Neural cell (in vitro differentiated cells): ENCODE results near the gene C1QTNF7. TPM values are rescaled to one million over a fixed set of nuclear protein-coding genes. Genes with fewer than 3 reads are reported as not detected.

Source experiments
- H2AFZ ChIP-seq: fragments of 200-600, 300-800 bp; sonication (generic), shearing (Covaris generic); 2 replicates; pipeline ENCODE4 v1.6.0; 2014; ENCODE audit warnings: low read depth, mild to moderate bottlenecking, antibody characterized with exemption, low read length, moderate library complexity
- H3F3A ChIP-seq: fragments of 200-600 bp; shearing (Covaris generic); 2 replicates; pipeline ENCODE4 v1.6.1; 2016; ENCODE audit warnings: mild to moderate bottlenecking, moderate library complexity, mixed read lengths, antibody characterized with exemption, low read length; ENCODE audit not compliant: insufficient read depth, poor library complexity, severe bottlenecking
- H3K27ac ChIP-seq: fragments of 200-600, 300-800 bp; sonication (generic), shearing (Covaris generic); 2 replicates; pipeline ENCODE4 v1.5.1; 2014; ENCODE audit warnings: mild to moderate bottlenecking, low read length, moderate library complexity
- H3K27me3 ChIP-seq: fragments of 300-800, 200-600 bp; sonication (generic), shearing (Covaris generic); 2 replicates; pipeline ENCODE4 v1.6.0; 2014; ENCODE audit warnings: mild to moderate bottlenecking, low read depth, low read length, moderate library complexity; ENCODE audit not compliant: insufficient read depth
- H3K36me3 ChIP-seq: fragments of 300-800, 200-600 bp; sonication (generic), shearing (Covaris generic); 2 replicates; pipeline ENCODE4 v1.5.1; 2014; ENCODE audit warnings: mild to moderate bottlenecking, antibody characterized with exemption, low read length, moderate library complexity; ENCODE audit not compliant: insufficient read depth
- H3K4me2 ChIP-seq: fragments of 300-800, 200-600 bp; sonication (generic), shearing (Covaris generic); 2 replicates; pipeline ENCODE4 v1.6.0; 2014; ENCODE audit warnings: mild to moderate bottlenecking, low read length
- H3K4me3 ChIP-seq: fragments of 300-800, 200-600 bp; sonication (generic), shearing (Covaris generic); 2 replicates; pipeline ENCODE4 v1.5.1; 2014; ENCODE audit warnings: mild to moderate bottlenecking, low read length, moderate library complexity
- H3K79me2 ChIP-seq: fragments of 200-600 bp; shearing (Covaris generic); replicated peaks from 2 replicates; pipeline ENCODE4 v1.6.0; 2014; ENCODE audit warnings: mild to moderate bottlenecking, low read length, moderate library complexity; ENCODE audit not compliant: insufficient read depth
- H3K9ac ChIP-seq: fragments of 300-800, 200-600 bp; sonication (generic), shearing (Covaris generic); 2 replicates; pipeline ENCODE4 v1.6.1; 2016; ENCODE audit warnings: mild to moderate bottlenecking, low read length, mixed read lengths
- H3K9me2 ChIP-seq: fragments of 200-600 bp; shearing (Covaris generic); 2 replicates; pipeline ENCODE4 v1.6.1; 2016; ENCODE audit warnings: mild to moderate bottlenecking, low read length, mixed read lengths; ENCODE audit not compliant: insufficient read depth
- H3K9me3 ChIP-seq: fragments of 200-600, 300-800 bp; sonication (generic), shearing (Covaris generic); 2 replicates; pipeline ENCODE4 v1.6.1; 2016; ENCODE audit warnings: mild to moderate bottlenecking, mixed run types, low read length, moderate library complexity, mixed read lengths
- H4K20me1 ChIP-seq: fragments of 200-600 bp; shearing (Covaris generic); 2 replicates; pipeline ENCODE4 v1.6.1; 2016; ENCODE audit warnings: mild to moderate bottlenecking, mixed run types; ENCODE audit not compliant: insufficient read depth
- CTCF ChIP-seq: fragments of 450-650 bp; IDR thresholded peaks from 2 replicates; pipeline ENCODE4 v1.5.1; 2014; ENCODE audit warnings: antibody characterized with exemption, mild to moderate bottlenecking, moderate library complexity; ENCODE audit not compliant: poor library complexity, severe bottlenecking
- EP300 ChIP-seq: fragments of 450-650 bp; conservative IDR thresholded peaks from 2 replicates; pipeline ENCODE4 v1.6.1; 2014; ENCODE audit warnings: antibody characterized with exemption, mild to moderate bottlenecking, moderate library complexity; ENCODE audit not compliant: poor library complexity, severe bottlenecking
- EZH2 ChIP-seq: fragments of 200-600, 300-800 bp; shearing (Covaris generic), sonication (generic); IDR thresholded peaks from 2 replicates; pipeline ENCODE4 v1.6.1; 2014; ENCODE audit warnings: antibody characterized with exemption, low read length, borderline replicate concordance, mild to moderate bottlenecking; ENCODE audit not compliant: insufficient read depth, poor library complexity, severe bottlenecking
- MXI1 ChIP-seq: fragments of 450-650 bp; conservative IDR thresholded peaks from 2 replicates; pipeline ENCODE4 v1.6.1; 2014; ENCODE audit warnings: antibody characterized with exemption, mild to moderate bottlenecking; ENCODE audit not compliant: poor library complexity, severe bottlenecking
- POLR2AphosphoS5 ChIP-seq: IDR thresholded peaks from 2 replicates; pipeline ENCODE4 v1.6.1; 2012
- RAD21 ChIP-seq: fragments of 450-650 bp; conservative IDR thresholded peaks from 2 replicates; pipeline ENCODE4 v1.6.1; 2014; ENCODE audit warnings: antibody characterized with exemption, mild to moderate bottlenecking, moderate library complexity
- REST ChIP-seq: IDR thresholded peaks from 2 replicates; pipeline ENCODE4 v1.6.1; 2012; ENCODE audit warnings: borderline replicate concordance
- SMC3 ChIP-seq: fragments of 450-650 bp; conservative IDR thresholded peaks from 2 replicates; pipeline ENCODE4 v1.6.1; 2014; ENCODE audit warnings: antibody characterized with exemption, mild to moderate bottlenecking, moderate library complexity; ENCODE audit not compliant: poor library complexity
- TAF1 ChIP-seq: IDR thresholded peaks from 2 replicates; pipeline ENCODE4 v1.6.1; 2012; ENCODE audit warnings: low read depth
- polyA plus RNA-seq: library from polyadenylated mRNA; depleted of rRNA; stranded (reverse); fragments of >200 nt; gene quantifications from 2 replicates; pipeline ENCODE4 v1.2.3, GENCODE V29; 2014

The C1QTNF7 gene
- polyA plus RNA-seq, 1 donor from 2014 or later = not detected

GRCh38 chr4:15402974-15403373 lies 24.9 kb upstream of the C1QTNF7 start:
- Histone ChIP-seq H3K27ac (no peak overlapping the region), H3K79me2 (no peaks in the 10 kb centered on the region), H3K27me3 (no peaks in the 10 kb centered on the region), H3K9me3 (no peaks in the 10 kb centered on the region), H3K36me3 (no peaks in the 10 kb centered on the region), H3F3A (no peaks in the 10 kb centered on the region), H3K4me2 (no peak overlapping the region), H3K9me2 (no peaks in the 10 kb centered on the region), H3K4me3 (no peak overlapping the region), H4K20me1 (no peaks in the 10 kb centered on the region), H3K9ac (no peak overlapping the region), H2AFZ (no peak overlapping the region)
- no peak for TF ChIP-seq CTCF
- no peak for TF ChIP-seq REST
- TF ChIP-seq SMC3 = no peak

DNA sequence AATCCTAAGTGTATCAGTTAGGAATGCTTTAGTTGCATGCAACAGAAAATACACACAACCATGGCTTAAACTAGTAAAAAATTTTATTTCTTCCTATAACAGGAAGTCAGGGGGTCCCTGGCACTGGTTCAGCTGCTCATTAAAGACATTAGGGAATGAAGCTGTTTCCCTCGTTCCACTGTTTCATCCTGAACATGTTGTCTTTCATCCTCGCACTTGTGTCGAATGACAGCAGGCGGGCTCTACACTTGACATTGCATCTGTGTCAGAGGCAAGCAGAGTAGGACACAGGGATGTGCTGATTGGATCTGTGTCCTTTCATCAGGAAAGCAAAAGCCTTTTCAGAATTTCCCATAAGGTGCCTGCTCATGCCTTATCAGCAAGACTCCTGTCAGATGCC lies 22.8 kb upstream of the C1QTNF7 start:
- no peaks in the 10 kb centered on the region for H3K9me2 ChIP-seq
- H3K27me3 ChIP-seq = no peaks in the 10 kb centered on the region
- H2AFZ ChIP-seq = no peak overlapping the region
- no peaks in the 10 kb centered on the region for H3K36me3 ChIP-seq
- TF ChIP-seq EP300 (no peak), EZH2 (no peak), RAD21 (no peak), MXI1 (no peak), SMC3 (no peak), REST (no peak), TAF1 (no peak), POLR2AphosphoS5 (no peak), CTCF (no peak)
- no peaks in the 10 kb centered on the region for H4K20me1 ChIP-seq
- no peak overlapping the region for H3K4me3 ChIP-seq
- no peaks in the 10 kb centered on the region for H3K9me3 ChIP-seq
- no peaks in the 10 kb centered on the region for H3F3A ChIP-seq
- H3K79me2 ChIP-seq = no peaks in the 10 kb centered on the region
- H3K27ac ChIP-seq = no peak overlapping the region
- no peak overlapping the region for H3K9ac ChIP-seq
- no peak overlapping the region for H3K4me2 ChIP-seq
